ELR (cell line): ENCODE measurements around the gene NOLC1.

Experiments
- DNase-seq: peaks from one replicate; pipeline ENCODE4 v3.0.0-alpha.2; 2015; ENCODE audit warnings: low read depth

The NOLC1 gene

GRCh38 chr10:102151774-102152544 is at the start of gene NOLC1:
TSS of gene NOLC1 (plus strand) at chr10:102152389. CDS start at chr10:102152411, 22 bp downstream.
- peak; percentile 100 for DNase-seq

DNA sequence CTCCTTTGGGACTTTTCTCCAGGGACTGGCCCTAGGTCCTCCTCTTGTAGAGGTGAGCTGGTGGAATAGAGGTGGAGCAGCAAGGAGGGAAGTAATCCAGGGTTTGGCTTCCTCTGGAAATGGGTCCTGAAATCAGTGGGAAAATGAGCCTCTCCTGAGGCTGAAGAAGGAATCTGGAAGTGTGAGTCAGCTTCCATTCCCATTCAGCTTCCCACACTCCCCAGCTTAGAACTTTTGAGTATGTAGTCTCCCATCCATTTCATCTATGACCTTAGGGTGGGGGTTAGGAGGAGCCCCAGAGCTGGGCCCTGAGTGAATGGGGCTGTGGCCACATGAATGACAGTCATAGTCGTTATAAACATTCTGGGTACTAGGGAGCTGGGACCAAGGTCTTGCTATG is 49.8 kb upstream of the NOLC1 start:
- DNase-seq = peak; percentile 54

DNA sequence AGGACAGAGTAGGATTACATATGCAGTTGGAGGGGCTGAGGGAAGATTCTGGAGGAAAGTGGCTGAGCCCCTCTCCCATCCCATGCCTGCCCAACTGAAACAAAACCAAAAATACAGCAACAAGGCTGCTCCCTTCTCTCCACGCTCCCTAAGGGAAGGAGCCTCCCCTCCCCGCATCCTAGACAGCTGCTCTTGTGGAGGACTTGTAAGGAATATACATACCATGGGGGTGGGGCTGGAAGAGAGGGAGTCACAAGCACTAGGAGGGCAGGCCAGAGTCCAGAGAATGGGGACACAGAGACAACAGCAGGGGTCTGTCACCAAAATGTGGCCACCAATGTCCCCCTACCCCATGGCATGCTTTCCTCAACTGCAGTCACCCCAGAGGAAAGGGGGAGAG is 45.2 kb upstream of the NOLC1 start:
- DNase-seq = no peak

DNA sequence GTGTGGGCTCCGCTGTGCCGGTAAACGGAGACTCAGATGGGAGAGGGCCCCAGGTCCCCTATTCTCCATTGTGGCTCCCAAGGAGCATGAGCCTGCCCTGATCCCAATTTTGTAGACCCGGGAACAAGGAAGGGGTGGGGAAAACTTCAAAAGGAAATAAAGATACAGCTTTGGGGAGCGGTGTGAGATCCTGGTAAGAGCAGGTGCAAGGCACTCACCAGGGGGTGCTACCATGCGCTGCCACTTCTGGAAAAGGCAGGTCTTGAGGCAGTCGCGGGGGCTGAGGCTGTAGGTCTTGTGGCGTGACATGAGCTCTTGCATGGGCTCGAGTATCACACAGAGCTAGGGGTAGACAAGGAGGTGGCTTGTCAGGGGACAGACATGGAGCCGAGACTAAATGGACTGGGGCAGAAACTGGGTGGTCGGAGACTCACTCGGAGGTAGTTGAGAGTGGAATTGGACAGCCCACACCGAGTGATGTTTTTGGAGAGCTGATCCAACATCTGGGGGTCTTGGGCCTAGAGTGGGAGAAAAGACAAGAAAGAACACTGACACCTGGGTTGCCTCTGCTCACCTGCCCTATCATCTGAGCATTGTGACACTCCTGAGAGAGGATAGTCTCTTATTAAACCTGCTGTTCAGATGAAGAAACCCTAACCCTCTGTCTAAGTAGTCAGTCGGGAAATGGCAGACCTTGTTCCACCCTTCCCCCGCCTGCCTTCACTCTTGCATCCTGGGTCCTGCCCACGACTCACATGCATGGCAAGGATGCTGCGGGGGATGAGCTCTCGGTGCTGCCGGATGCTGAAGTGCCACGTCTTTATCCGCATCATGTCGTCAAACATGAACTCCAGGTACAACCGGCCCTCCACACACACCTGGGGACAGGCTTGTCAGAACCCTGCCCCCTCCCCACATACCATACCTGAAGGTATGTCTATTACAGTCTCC is 42.7 kb upstream of the NOLC1 start:
- DNase-seq = no peak

DNA sequence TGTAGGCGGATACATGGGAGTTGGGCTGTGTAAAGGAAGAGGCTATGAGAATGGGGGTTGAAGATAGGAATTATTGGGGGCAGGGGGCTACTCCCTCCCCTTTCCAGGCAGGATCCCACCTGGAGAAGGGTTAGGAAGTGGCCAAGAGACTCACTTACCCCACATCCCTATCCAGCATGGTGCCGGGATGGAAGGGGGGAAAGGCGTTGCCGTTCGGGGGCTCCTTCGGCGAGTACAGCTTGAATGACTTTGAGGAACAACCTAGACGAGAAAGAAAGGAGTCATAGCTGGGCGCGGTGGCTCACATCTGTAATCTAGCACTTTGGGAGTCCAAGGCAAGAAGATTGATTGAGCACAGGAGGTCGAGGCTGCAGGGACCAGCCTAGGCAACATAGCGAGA is 40.9 kb upstream of the NOLC1 start:
- no peak for DNase-seq

- peak; percentile 47 for DNase-seq
Measured at GRCh38 chr10:102112210-102112817, 39.9 kb upstream of the NOLC1 start.

DNA sequence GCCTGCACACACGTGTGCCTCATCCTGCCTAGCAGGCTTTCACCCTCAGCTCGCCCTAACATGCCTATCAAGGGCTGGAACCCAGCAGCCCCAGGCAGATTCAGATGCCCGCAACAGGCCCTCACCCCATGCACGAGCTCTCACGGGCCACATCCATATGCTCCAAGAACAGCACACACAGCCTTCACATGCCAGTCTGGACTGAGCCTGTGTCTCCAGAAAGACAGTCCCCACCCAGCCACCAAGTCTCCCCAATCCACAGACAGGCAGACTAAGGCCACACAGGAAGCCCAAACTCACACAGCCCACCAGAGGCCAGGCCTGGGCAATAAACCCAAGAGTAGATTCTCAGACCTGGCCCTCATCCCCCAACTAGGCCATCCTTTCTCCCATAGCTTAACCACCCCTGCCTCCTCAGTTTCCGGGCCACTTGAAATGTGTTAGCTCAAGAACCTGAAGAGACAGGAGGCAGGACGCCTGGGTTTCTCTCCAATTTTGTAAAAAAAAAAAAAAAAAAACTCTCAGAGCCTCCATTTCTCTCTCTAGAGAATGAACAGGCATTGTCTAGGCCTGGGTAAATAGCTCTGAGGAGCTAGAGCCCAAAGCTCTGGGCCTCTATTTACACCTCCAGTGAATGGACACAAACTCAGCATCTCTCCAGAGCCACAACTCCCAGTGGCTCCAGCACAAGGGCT is 38.8 kb upstream of the NOLC1 start:
- no peak for DNase-seq

DNA sequence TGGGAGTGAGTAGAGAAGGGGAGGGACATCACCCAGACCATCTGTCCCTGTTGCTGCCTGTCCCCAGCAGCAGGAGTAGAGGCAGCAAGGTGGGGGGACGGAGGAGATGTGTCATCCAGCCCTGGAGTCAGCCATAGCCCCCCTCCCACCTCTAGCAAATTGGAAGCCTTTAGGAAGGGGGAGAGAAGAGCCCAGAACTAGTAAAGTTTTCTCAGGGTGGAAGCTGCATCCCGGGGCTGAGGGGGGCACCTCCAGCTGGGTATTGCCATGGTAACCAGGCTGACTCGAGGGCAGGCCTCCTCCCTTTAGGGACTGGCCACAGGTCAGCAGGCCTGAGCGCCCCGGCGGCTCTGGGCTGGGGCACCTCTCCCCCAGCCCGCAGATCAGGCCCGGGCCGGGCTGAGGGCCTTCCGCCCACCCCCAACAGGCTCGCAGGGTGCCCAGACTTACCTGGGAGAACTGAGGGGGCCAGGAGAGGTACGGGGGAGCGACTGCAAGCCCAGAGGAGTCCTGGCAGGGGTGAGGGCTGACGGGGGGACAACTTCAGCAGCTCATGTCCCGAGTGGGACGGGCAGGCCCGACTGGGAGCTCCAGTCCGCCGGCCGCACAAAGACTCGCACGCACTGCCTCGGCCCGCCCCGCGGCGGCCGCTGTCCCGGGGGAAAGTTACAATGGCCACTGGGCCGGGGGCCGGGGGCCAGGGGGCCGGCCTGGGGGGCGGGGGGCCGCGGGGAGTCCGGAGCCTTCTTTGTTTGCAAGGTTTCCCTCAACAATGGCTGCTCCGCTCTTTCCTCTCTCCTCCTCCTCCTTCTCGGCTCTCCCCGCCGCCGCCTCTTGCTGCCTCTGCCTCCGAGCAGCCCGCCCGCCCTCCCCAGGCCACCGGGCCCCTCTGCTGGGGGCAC is 38.0 kb upstream of the NOLC1 start:
- DNase-seq = peak; percentile 43

GRCh38 chr10:102114861-102115618 is 37.1 kb upstream of the NOLC1 start:
- peak; percentile 89 for DNase-seq

DNA sequence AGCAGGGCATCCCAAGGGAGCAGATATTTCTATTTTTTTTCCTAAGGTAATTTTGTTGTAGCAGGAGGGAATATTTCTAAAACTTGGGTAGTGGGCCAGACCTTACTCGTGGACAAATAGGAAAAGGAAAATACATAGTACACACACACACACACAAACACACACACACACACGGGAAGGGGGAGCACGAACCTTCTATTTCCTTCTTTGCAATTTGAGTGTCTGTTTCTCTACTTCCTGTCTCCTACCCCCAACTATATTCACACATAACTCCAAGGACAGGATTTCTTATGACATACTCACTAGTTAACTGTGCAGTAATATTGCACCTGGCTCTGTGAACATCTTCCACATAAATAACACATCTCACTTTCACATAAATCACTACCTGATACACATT is 36.4 kb upstream of the NOLC1 start:
- no peak for DNase-seq

- no peak for DNase-seq
Measured at GRCh38 chr10:102116656-102117055, 35.5 kb upstream of the NOLC1 start.

GRCh38 chr10:102117391-102118159 is 34.6 kb upstream of the NOLC1 start:
- peak; percentile 51 for DNase-seq

DNA sequence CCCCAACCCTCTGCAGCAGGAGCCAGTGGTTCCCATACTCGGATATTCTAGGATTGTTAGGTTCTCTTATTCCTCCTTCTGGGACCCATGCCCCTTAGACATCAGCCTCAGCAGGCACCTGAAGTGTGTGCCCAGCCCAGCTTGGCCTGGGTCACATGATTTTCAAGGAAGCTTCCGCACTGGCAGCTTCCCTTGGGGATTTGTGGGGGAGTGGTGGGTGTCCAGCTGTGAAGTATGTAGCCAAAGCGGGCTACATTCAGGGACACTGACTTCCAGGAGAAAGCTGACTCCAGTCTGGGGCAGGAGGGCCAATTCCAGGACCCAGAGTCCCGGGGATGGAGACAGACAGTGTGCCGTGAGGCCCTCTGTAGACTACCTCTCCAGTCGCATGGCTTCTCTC is 33.3 kb upstream of the NOLC1 start:
- DNase-seq = no peak

DNA sequence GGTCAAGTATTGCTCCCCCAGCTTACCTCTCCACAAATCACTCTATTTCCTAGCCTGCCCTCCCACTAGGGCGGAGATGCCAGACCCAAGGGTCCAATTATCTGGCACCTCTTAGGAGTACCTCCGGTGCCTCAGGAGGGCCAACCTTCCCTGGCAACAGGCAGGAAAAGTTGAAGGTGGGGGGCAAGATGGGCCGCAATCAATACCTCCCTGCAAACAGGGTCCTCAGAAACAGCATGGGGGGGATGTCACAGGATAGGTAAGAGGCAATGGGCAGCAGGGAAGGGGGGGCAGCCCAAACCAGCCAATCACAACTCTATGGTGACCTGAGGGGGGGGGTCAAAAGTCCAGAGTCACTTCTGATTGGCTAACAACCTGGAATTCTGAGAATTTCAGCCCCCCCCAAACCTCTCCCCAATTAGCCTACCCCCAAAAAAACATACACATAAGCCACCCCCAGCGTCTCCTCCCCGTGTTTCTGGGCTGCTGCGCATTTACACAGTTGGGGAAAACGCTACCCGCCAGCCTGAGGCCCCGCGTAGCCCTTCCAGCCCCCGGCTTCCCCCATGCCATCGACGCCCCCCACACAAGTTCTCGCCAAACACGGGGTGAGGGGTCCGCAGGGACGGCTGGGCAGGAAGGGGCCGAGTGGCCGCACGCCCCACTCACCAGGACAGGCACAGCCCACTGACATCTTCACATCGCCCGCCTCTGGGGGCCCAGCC is 32.6 kb upstream of the NOLC1 start:
- peak; percentile 72 for DNase-seq

DNA sequence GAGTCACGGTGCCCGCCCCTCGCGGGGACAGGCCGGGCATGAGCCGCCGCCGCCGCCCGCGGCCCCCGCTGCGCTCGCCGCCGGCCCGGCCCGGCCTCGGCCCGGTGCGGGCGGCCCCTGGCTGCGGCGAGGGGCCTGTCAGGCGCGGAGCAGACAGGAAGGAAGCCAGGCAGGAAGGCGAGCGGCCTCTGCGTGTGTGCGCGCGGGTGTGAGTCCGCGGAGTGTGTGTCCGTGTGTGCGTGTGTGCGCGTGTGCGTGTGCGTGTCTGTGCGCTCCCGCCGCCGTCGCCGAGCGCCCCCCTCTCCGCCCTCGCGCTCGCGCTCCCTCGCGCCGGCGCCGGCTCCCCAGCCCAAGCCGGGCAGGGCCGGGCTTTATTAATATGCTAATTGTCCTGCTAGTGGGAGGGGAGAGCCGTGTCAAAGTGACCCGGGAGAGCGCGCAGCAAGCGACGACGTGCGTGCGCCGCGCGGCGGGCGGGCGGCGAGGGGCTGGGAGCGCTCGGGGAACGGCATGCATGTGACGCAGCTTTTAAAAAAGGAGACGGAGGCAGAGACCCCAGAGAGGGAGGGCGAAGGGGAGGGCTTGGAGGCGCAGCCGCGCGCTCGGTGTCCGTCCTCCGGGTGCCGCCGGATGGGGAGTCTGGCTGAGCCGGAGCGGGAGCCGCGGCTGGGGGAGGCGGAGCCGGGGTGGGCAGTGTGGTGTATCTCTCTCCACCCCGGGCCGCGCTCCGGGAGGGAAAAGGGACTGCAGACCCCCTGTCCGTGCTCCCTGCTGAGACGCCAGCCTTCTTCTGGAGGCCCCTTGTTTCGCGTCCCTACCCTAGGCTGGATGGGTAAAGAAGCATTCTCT is 31.8 kb upstream of the NOLC1 start, which contains the start of gene LDB1:
LDB1 (minus strand) TSS at position 227 of the 849 bp plus-strand sequence. CDS start 258 bp downstream, outside the sequence.
- DNase-seq = peak; percentile 78

DNA sequence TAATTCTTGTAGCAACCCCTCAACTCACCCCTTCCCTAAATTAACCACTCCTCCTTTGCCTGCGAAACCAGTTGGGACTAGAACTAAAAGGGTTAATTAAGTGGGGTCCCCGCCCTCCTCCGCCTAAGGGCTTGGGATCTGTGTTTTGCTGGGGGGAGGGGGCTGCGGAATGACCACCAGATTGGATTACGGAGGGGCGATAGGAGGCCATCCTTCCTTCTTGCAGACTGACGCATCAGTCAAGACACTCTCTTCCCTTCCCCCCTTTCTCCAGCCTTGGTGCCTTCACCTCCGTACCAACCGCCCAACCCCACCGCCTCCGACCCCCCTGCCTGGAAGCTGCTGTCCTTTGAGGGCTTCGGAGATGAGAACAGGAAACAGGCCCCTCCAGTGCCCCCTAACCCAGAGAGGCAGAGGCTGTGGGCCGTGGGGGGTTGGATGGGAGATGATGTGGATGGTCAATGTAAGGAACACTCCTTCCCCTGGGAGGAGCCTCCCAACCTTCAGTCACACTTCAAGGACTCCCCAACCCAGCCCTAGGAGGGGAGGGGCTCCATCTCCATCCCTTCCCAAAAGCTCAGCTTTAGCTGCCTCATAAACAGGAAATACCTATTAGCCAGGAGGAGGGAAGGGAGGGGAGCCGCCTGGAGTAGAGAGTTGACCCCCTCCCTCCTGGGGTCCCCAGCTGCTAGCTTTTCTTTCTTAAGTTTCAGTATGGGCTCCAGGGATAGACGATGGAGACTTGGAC is 31.0 kb upstream of the NOLC1 start:
- DNase-seq = peak; percentile 57
